Esophagus squamous epithelium (tissue), 4 donors: Measurements from ENCODE around the gene LYZL6.

Source experiments
- POLR2A ChIP-seq, 4 donors: fragments of 450-650 bp; IDR thresholded peaks; one replicate each; pipeline ENCODE4 v1.6.1; 2017; ENCODE audit warnings: antibody characterized with exemption in 4 of 4, mild to moderate bottlenecking in 4 of 4, moderate library complexity in 3 of 4
- TF ChIP-seq, protein P1 (sequence below), 6 experiments: fragments of 450-650 bp in 4 of 6; fragments of 200-600 bp in 2 of 6; sonication (generic) in 2 of 6; IDR thresholded peaks; one replicate each; pipeline ENCODE4 v1.5.1; 2016 to 2019; ENCODE audit warnings: antibody characterized with exemption in 6 of 6, mild to moderate bottlenecking in 4 of 6, moderate library complexity in 4 of 6

DNA sequence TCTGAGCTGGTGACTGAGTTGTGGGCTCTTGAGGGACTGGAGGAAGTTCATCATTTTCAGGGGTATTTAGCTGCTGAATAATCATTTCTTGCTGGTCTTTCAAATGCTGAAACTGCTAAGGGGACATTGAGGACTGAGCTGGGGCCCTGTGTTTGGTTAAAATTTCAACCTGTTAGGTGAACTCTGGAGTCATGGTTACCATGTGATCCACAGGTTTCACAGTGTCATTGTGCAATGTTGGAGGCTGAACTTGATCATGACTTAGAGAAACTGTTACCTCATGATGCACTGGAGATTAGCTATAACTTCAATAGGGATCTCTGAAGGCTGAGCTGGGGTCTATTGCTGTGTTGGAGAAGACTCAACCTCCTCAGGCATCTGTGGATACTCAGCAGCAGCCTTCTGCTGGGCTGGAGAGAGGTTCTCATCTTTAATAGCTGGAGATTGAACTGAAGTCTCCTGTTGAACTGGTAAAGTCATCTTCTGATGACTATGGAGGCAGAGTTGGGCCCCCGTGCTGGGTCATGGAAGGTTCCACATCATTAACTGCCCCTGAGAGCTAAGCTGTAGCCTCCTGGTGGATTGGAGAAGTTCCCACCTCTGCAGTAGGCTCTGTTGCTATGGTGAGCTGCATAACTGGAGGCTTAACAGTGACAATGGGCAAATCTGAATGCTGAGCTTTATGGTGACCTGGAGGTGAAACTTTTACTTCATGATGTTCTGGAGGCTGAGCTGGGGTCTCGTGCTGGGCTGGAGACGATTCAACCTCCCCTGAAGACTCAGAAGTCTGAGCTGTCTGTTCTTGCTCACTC is 28.2 kb downstream of the LYZL6 start:
- no peak for TF ChIP-seq POLR2A (IDR thresholded peaks at IDR 0.05)
- TF ChIP-seq, protein P1, sequence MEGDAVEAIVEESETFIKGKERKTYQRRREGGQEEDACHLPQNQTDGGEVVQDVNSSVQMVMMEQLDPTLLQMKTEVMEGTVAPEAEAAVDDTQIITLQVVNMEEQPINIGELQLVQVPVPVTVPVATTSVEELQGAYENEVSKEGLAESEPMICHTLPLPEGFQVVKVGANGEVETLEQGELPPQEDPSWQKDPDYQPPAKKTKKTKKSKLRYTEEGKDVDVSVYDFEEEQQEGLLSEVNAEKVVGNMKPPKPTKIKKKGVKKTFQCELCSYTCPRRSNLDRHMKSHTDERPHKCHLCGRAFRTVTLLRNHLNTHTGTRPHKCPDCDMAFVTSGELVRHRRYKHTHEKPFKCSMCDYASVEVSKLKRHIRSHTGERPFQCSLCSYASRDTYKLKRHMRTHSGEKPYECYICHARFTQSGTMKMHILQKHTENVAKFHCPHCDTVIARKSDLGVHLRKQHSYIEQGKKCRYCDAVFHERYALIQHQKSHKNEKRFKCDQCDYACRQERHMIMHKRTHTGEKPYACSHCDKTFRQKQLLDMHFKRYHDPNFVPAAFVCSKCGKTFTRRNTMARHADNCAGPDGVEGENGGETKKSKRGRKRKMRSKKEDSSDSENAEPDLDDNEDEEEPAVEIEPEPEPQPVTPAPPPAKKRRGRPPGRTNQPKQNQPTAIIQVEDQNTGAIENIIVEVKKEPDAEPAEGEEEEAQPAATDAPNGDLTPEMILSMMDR (IDR thresholded peaks at IDR 0.05), result no peak
